Stomach smooth muscle (tissue), 2 donors: ENCODE measurements around the gene TTC34.

Experiments
- H3K27ac ChIP-seq: one replicate; pipeline ENCODE4 v1.7.0; 2013; ENCODE audit warnings: mild to moderate bottlenecking, low read length, inconsistent platforms
- H3K27me3 ChIP-seq, 2 donors: one replicate each; pipeline ENCODE4 v1.7.0; 2013; ENCODE audit warnings: low read length in 2 of 2; ENCODE audit not compliant: insufficient read depth in 2 of 2, control insufficient read depth in 1 of 2
- H3K36me3 ChIP-seq, 2 donors: one replicate each; pipeline ENCODE4 v1.7.0; 2013; ENCODE audit warnings: low read length in 2 of 2; ENCODE audit not compliant: control insufficient read depth in 2 of 2, insufficient read depth in 2 of 2
- H3K4me1 ChIP-seq: one replicate; pipeline ENCODE4 v1.7.0; 2013; ENCODE audit warnings: low read length; ENCODE audit not compliant: control insufficient read depth, insufficient read depth
- H3K4me3 ChIP-seq, 2 donors: one replicate each; pipeline ENCODE4 v1.7.0; 2013; ENCODE audit warnings: low read length in 2 of 2
- H3K9ac ChIP-seq, 2 donors: one replicate each; pipeline ENCODE4 v1.7.0; 2013; ENCODE audit warnings: low read length in 2 of 2, mild to moderate bottlenecking in 1 of 2
- H3K9me3 ChIP-seq, 2 donors: one replicate each; pipeline ENCODE4 v1.7.0; 2013; ENCODE audit warnings: low read length in 2 of 2; ENCODE audit not compliant: control insufficient read depth in 2 of 2
- donor health status: healthy.
- donor health status: Pancreatic carcinoma.

Gene TTC34

DNA sequence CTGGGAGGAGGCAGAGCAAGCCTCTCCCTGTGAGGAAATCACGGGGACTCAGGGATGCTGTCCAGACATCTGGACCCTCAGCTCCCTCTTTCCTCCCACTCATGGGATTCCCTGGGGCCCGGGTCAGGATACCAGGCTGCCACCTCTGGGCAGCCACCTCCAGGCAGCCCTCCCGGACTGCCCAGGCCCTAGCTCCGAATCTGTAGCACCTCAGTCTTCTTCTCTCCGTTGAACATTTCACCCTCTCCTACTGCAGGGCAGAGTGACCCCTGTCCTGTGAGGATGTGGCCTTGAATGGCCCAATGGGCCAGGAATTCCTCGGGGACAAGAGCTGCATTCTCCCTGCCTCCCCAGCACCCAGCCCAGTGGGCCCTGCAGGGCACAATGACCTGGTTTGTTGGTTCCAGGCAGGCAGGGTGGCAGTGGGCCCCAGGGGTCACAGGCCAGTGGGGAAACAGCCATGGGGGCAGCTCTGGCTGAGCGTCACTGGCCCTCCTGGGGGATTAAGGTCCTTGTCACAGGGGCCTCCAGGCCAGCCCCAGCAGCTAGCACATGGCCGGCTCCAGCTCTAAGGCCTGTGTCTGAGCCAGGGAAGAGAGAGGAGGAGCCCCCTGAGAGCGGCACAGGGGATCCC is 9.5 kb upstream of the TTC34 start:
- Histone ChIP-seq H3K4me1 (no peaks in the 10 kb centered on the region), H3K27me3 (peaks cover 20 to 23% of the 10 kb centered on the region in 2 donors), H3K27ac (no peak overlapping the region), H3K4me3 (no peak overlapping the region), H3K9me3 (peaks cover 0 to 5% of the 10 kb centered on the region in 2 donors), H3K36me3 (no peaks in the 10 kb centered on the region), H3K9ac (no peak overlapping the region)

DNA sequence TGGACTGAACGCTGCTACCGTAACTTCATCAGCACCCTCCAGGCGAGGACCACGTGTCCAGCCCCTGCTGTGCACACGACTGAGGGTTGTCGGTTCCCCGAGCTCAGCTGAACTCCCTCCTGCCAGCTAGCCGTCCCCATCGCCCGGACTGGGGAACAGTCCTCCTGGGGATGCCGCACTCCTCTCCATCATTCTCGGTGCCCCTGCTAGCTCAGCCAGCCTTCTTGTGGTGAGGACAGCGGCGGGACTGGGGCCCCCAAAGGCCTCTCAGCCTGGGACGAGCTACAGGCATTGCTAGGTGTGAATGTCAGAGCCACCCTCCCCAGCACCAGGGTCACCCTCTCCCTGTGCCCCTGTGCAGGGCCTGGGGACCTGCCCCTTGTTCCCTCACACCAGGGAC is 8.8 kb upstream of the TTC34 start:
- Histone ChIP-seq H3K36me3 (no peaks in the 10 kb centered on the region), H3K9ac (no peak overlapping the region), H3K4me3 (no peak overlapping the region), H3K9me3 (peaks cover 0 to 5% of the 10 kb centered on the region in 2 donors), H3K27me3 (peaks cover 20 to 25% of the 10 kb centered on the region in 2 donors), H3K27ac (no peak overlapping the region), H3K4me1 (no peaks in the 10 kb centered on the region)

DNA sequence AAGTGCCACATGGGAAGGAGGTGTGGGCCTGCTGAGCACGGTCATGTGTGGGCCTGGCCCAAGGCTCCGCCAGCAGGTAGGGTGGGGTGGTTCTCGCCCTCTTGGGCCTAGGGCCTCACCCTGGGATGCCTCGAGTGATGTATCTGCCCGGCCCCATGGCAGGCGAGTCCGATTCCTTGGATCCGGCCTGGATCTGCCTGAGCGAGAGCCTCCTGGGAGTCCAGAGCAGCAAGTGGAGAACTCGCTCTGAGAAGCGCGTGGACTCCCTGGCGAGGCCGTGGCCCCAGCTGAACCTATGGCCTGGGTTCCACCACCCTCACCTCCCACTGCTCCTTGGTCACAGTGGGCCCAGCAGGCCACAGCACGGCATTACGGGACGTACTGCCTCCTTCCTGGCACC is 8.2 kb upstream of the TTC34 start:
- H3K27ac ChIP-seq, result no peak overlapping the region
- H3K4me3 ChIP-seq, result no peak overlapping the region
- H3K9ac ChIP-seq, result no peak overlapping the region
- no peaks in the 10 kb centered on the region for H3K36me3 ChIP-seq
- H3K27me3 ChIP-seq, result peaks cover 23 to 26% of the 10 kb centered on the region in 2 donors
- no peaks in the 10 kb centered on the region for H3K4me1 ChIP-seq
- peaks cover 0 to 5% of the 10 kb centered on the region in 2 donors for H3K9me3 ChIP-seq

DNA sequence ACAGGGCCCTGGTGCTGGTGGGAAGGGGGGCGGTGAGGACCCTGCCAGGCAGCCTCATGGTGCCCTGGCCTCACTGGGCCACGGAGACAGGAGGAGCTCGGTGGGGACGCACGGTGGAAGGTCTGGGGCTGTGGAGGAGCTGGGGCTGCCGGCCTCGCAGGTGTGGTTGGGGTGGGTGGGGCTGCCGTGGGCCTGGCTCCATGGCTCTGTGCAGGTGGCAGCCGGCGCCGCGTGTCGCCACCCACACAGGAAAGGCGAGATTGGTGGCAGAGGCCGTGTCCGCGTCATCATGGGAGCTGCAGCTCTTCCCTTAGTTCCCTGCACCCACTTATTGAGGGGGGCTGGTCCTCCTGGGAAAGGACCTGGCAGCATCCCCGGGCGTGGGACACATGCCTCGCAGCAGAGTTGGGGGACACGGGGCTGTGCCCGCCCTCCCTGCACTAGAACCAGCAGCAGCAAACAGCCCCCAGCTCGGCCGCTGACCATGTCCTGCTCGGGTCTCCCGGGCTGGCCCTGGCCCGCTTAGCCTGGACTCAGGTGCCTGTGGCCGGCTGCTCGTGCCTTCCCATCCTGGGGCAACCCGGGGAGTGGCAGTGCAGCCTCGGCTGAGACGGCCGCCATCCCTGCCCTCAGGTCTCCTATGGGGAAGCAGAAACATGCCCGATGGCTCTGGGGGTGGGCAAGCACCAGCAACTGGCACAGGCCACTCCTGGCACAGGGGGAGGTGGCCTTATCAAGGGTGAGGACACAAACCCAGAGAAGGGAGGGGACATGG is 7.5 kb upstream of the TTC34 start:
- H3K9ac ChIP-seq, result no peak overlapping the region
- no peaks in the 10 kb centered on the region for H3K36me3 ChIP-seq
- H3K27me3 ChIP-seq, result peaks cover 27 to 28% of the 10 kb centered on the region in 2 donors
- no peaks in the 10 kb centered on the region for H3K4me1 ChIP-seq
- H3K27ac ChIP-seq, result no peak overlapping the region
- H3K4me3 ChIP-seq, result no peak overlapping the region
- peaks cover 0 to 5% of the 10 kb centered on the region in 2 donors for H3K9me3 ChIP-seq

DNA sequence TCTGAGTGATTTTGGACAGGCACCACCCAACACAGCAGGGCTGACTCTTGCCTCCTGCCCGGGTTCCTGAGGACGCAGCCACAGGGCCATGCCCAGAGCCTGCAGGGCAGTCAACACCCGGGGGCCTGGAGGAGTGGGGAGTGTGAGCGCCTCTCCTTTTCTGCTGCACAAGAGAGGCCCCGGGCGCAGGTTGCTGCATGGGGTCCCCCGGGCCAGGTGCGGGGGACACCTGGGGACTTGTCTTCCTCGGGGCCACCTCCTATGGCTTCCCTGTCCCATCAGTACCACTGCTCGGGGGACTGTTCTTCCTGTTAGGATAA is 6.9 kb upstream of the TTC34 start:
- Histone ChIP-seq H3K9ac (no peak overlapping the region), H3K36me3 (no peaks in the 10 kb centered on the region), H3K4me3 (no peak overlapping the region), H3K9me3 (peaks cover 0 to 5% of the 10 kb centered on the region in 2 donors), H3K27ac (no peak overlapping the region), H3K27me3 (peaks cover 27 to 30% of the 10 kb centered on the region in 2 donors), H3K4me1 (no peaks in the 10 kb centered on the region)

DNA sequence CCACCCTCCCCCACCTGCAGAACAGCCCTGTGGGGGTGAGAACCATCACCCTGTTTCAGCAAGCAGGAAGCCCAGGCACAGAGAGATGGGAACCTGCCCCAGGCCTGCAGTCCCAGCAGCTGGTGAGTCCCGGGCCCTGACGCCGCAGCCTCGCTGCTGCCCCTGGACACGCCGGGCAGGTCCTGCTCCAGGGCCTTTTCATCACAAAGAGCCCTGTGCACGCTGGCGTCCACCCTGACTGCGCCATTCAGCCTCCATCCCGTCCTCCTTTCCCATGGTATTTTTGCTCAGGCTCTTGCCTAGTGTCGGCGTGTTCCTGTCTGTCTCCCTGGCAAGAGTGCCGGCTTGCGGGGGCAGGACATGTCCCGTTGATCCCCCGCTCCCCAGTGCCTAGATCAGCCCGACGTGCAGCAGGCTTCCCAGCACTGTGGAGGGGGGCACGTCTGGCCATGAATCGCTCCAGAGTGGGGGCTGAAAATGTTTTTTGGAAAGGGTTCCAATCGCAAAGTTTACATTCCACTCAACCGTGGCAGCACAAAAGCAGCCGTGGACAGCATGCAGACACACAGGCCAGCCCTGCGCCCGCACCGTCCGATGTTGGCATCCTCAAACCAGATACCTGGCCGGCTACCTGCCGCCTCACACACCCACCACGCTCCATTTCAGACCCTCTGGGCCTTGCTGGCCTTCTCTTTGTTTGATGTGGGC is 6.3 kb upstream of the TTC34 start:
- no peak overlapping the region for H3K4me3 ChIP-seq
- no peaks in the 10 kb centered on the region for H3K4me1 ChIP-seq
- no peak overlapping the region for H3K9ac ChIP-seq
- H3K27ac ChIP-seq, result no peak overlapping the region
- no peaks in the 10 kb centered on the region for H3K36me3 ChIP-seq
- H3K27me3 ChIP-seq, result peaks cover 27 to 30% of the 10 kb centered on the region in 2 donors
- peaks cover 0 to 5% of the 10 kb centered on the region in 2 donors for H3K9me3 ChIP-seq

DNA sequence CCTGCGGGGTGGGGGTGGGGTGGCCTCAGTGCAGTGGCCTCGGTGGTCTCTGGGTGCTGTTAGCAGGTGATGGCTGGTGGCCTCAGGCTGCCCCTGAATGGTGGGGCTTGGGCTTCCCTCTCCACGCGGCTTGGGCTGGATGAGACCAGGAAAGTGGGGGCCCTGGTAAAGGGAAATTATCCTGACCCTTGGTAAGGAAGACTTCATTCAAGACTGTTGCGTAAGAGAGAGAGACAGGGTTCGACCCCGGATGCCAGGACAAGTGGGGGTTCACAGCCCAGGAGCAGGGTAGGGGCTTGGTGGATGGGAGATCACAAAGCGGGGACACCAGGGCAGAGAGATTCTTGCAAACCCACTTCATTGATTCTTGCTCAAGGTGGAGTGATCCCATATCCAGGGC is 5.5 kb upstream of the TTC34 start:
- Histone ChIP-seq H3K27ac (no peak overlapping the region), H3K36me3 (no peaks in the 10 kb centered on the region), H3K9ac (no peak overlapping the region), H3K4me3 (no peak overlapping the region), H3K9me3 (peaks cover 0 to under 1% of the 10 kb centered on the region in 2 donors), H3K27me3 (peaks cover 30 to 32% of the 10 kb centered on the region in 2 donors), H3K4me1 (no peaks in the 10 kb centered on the region)

DNA sequence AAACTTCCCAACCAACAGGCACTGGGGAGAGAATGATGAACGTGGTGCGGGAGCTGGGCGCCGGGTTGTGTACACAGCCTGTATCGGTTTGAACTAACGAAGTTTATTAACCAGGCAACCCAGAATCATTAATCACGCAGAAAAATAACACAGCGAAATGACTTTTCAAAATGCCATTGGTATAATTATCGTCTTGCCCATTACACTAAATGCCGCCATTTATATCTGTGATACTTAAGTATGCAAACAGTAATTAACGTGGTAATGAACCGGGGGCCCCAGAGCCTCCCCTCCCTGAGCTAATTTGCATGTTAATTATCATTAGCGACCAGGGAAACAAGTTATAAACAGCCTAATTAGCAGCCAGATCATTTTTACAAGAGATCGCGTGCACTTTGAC is 5.1 kb upstream of the TTC34 start:
- H3K9me3 ChIP-seq, result no peaks in the 10 kb centered on the region
- H3K27me3 ChIP-seq, result peaks cover 34 to 35% of the 10 kb centered on the region in 2 donors
- H3K9ac ChIP-seq, result no peak overlapping the region
- H3K4me1 ChIP-seq, result no peaks in the 10 kb centered on the region
- H3K4me3 ChIP-seq, result no peak overlapping the region
- H3K27ac ChIP-seq, result no peak overlapping the region
- no peaks in the 10 kb centered on the region for H3K36me3 ChIP-seq

DNA sequence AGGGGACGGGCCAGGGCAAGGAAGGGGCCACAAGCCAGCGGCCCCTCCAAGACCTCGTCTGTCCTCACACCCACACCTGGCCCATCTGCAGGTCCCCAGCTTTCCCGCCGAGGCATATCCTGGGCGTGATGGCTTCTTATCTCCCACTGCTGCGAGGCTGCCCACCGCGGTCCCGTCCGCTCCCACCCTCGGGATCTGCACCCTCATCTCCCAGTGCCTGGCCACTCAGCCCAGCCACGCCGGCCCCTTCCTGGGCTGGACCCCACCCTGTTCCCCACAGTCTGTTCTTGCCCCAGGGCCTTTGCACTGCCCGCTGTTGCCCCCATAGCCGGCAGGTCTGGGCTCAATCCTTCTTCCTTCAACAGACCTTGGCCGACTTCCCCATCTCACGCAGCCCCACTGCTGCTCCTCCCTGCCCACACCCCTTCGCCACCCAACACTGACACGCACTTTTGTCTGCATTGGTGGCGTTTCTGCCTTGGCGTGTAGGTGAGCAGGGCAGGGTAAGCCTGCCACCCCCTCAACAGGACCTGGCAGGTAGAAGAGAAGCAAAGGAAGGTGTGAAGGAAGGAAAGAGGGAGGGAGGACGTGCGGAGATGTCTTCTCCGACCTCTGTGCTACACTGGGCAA is 4.4 kb upstream of the TTC34 start:
- no peaks in the 10 kb centered on the region for H3K9me3 ChIP-seq
- no peaks in the 10 kb centered on the region for H3K4me1 ChIP-seq
- H3K9ac ChIP-seq, result no peak overlapping the region
- H3K4me3 ChIP-seq, result no peak overlapping the region
- no peak overlapping the region for H3K27ac ChIP-seq
- H3K27me3 ChIP-seq, result peaks cover 34 to 39% of the 10 kb centered on the region in 2 donors
- H3K36me3 ChIP-seq, result no peaks in the 10 kb centered on the region

DNA sequence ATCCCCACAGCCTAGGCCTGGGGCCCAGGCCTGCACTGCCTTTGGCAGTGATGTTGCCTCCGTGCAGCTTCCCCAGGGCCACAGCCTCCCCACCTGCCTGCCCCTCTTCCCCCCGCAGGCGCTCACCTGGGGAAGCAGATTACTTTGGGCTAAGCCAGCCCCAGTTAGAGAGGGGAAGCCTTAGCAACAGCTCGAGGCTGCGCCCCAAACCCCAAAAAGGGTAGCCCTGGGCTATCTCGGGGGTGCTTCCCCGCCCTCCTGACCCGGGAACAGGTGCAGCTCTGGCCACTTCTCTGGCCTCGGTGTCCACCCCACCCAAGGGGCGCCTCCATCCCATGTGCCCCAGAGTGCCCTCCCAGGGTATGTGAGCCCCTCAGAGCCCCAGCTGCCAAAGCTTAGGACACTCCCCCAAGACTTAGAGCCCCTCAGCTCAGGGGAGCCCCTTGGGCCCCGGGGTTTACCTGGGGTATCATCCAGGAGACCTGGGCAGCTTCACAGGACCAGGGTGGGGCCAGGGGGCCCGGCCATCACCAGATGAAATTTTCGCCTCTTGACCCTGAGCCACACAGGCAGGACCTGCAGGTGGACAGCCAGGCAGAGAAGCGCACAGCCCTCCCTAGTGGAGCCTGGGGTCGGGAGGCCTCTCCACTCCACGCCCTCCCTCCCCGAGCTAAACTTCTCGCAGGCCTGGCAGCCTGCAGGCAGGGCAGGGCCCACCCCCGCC is 3.3 kb upstream of the TTC34 start:
- Histone ChIP-seq H3K27me3 (peaks cover 34 to 37% of the 10 kb centered on the region in 2 donors), H3K9ac (no peak overlapping the region), H3K4me1 (no peaks in the 10 kb centered on the region), H3K27ac (no peak overlapping the region), H3K36me3 (no peaks in the 10 kb centered on the region), H3K9me3 (no peaks in the 10 kb centered on the region), H3K4me3 (no peak overlapping the region)
